Astrocyte of the spinal cord (primary cell): ENCODE measurements around the gene PCNX3.
A peak's percentile ranks its signal among the peaks of the same experiment; 100 is the strongest.

Source experiments
- DNase-seq: peaks from one replicate; pipeline ENCODE4 v3.0.0; 2011; ENCODE audit warnings: low read depth, low spot score
- H3K4me3 ChIP-seq: 2 replicates; pipeline ENCODE4 v1.5.1; 2011; ENCODE audit warnings: low read depth, mild to moderate bottlenecking, low read length, moderate library complexity
- CTCF ChIP-seq: IDR thresholded peaks from 2 replicates; pipeline ENCODE4 v1.5.1; 2012; ENCODE audit warnings: low read depth, mild to moderate bottlenecking, low read length, inconsistent platforms
- in situ Hi-C: cut with HindIII; loops from 2 replicates; pipeline ENCODE4 v1.10.0; 2017; ENCODE audit warnings: low sequenced_read_pairs

PCNX3 gene

GRCh38 chr11:65643971-65644370, 28.4 kb downstream of the PCNX3 start:
- DNase-seq: no peak
- no peak for TF ChIP-seq CTCF
- in situ Hi-C loops: no loop called here
- no peak overlapping the region for H3K4me3 ChIP-seq

GRCh38 chr11:65644837-65645236, 29.3 kb downstream of the PCNX3 start:
- in situ Hi-C loops: no loop called here
- H3K4me3 ChIP-seq: no peak overlapping the region
- TF ChIP-seq CTCF: no peak
- DNase-seq: no peak

GRCh38 chr11:65645710-65646109, 30.1 kb downstream of the PCNX3 start:
- DNase-seq: peak; percentile 42
- H3K4me3 ChIP-seq: no peak overlapping the region
- no peak for TF ChIP-seq CTCF
- in situ Hi-C loops: no loop called here

- DNase-seq: no peak
- in situ Hi-C loops: no loop called here
- no peak overlapping the region for H3K4me3 ChIP-seq
- no peak for TF ChIP-seq CTCF
These were observed 30.8 kb downstream of the PCNX3 start for GRCh38 chr11:65646288-65646957.

GRCh38 chr11:65646958-65647701, 31.6 kb downstream of the PCNX3 start:
- in situ Hi-C loops: no loop called here
- H3K4me3 ChIP-seq: peak overlapping the region; percentile 7
- DNase-seq: peak; percentile 25

GRCh38 chr11:65648997-65649493, 33.5 kb downstream of the PCNX3 start:
- in situ Hi-C loops: no loop called here
- no peak for TF ChIP-seq CTCF
- DNase-seq: no peak
- H3K4me3 ChIP-seq: no peak overlapping the region

More at GRCh38 chr11:65646958-65647701, 31.6 kb downstream of the PCNX3 start:
- TF ChIP-seq CTCF: no peak
